ENCODE data around the gene RNPEPL1.

RNPEPL1 gene

DNA sequence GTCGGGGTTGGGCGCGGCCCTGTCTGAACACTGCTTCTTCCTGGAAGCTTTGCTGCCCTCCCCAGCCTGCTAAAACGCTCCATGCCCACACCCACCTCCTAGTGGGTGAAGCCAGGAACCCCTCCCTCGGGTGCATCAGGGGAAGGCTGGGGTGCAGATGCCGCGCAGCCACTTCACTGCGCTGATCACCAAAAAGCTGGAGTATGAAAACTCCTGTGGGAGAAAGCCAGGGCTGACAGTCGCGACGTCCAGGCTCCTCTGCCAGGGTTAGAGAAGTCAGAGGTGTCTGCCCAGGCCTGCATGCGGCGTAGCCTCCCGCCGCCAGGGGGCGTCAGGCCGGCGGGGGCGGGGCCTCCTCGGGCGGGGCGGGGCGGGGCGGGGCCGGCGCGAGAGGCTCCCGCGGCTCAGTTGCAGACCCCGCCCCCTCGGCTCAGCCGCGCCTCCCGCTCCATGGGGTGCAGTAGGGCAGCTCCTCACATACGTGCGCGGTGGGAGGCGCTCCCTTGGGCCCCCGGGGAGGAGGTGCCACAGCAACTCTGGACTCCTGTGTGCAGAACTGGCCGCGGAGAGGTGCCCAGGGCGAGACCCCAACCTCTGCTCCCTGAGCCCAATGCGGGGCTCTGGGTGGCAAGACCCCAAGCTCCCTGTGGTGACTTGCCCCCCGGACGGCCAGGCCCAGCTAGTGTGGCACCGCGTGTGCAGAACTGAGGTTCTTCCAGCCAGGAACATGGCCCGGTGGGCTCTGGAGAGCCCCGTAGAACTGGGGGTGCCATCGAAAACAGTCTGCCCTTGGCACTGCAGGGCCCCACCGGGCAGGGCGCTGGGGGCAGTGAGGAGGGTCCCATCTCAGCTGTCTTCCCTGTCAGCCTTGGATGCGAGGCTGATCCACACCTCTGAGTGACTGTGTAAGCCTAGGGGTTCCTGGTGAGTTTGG is 1.8 kb upstream of the RNPEPL1 start:
- TF ChIP-seq, protein P1, sequence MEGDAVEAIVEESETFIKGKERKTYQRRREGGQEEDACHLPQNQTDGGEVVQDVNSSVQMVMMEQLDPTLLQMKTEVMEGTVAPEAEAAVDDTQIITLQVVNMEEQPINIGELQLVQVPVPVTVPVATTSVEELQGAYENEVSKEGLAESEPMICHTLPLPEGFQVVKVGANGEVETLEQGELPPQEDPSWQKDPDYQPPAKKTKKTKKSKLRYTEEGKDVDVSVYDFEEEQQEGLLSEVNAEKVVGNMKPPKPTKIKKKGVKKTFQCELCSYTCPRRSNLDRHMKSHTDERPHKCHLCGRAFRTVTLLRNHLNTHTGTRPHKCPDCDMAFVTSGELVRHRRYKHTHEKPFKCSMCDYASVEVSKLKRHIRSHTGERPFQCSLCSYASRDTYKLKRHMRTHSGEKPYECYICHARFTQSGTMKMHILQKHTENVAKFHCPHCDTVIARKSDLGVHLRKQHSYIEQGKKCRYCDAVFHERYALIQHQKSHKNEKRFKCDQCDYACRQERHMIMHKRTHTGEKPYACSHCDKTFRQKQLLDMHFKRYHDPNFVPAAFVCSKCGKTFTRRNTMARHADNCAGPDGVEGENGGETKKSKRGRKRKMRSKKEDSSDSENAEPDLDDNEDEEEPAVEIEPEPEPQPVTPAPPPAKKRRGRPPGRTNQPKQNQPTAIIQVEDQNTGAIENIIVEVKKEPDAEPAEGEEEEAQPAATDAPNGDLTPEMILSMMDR (IDR thresholded peaks at IDR 0.05; ENCODE audit: low read depth, low read length) = peak; percentile 69
- H3K4me3 ChIP-seq (replicated peaks in 1 of 2; ENCODE audit: low read depth in 2 of 2, low read length in 2 of 2) = peak overlapping the region in 1 of 2 donors; percentile 40
- peak; percentile 85 to 89 for DNase-seq (ENCODE audit: low read depth in 2 of 2)

DNA sequence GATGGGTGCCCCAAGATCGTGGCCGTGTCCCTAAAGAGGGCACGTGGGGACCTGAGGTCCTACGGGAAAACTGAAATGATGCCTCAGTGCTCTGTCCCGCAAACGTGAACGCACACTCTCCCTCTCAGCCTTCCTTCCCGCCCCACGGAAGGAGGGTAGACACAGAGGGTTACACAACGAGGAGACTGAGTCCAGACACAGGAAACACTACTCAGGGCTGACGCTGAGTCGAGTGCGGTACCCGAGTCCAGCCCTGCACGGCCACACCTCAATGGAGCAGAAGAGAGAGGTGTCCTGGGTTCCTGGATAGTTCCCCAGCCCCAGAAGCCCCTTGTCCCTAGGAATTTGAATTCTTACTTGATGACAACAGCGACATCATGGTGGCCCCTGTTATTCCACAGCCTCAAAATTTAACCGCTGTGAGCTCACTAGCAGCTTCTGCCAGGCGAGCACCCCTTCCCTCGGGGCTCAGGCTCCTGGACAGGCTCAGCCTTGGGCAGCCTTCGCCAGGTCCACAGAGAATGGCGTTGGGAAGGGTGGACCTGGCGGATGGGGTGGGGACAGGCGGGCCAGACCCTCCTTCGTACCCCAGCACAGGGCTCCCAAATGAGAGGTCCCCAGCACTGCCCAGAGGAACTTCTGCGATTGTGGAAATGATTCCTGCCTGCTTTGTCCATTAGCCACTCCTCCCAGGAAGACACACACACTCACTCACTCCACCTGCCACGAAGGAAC is 980 bp upstream of the RNPEPL1 start:
- peak overlapping the region; percentile 67 for H3K4me3 ChIP-seq (replicated peaks in 1 of 2; ENCODE audit: low read depth in 2 of 2, low read length in 2 of 2)
- TF ChIP-seq, protein P1 (IDR thresholded peaks at IDR 0.05; ENCODE audit: low read depth, low read length) = no peak
- DNase-seq (ENCODE audit: low read depth in 2 of 2) = peak in 1 of 2 donors; percentile 53

DNA sequence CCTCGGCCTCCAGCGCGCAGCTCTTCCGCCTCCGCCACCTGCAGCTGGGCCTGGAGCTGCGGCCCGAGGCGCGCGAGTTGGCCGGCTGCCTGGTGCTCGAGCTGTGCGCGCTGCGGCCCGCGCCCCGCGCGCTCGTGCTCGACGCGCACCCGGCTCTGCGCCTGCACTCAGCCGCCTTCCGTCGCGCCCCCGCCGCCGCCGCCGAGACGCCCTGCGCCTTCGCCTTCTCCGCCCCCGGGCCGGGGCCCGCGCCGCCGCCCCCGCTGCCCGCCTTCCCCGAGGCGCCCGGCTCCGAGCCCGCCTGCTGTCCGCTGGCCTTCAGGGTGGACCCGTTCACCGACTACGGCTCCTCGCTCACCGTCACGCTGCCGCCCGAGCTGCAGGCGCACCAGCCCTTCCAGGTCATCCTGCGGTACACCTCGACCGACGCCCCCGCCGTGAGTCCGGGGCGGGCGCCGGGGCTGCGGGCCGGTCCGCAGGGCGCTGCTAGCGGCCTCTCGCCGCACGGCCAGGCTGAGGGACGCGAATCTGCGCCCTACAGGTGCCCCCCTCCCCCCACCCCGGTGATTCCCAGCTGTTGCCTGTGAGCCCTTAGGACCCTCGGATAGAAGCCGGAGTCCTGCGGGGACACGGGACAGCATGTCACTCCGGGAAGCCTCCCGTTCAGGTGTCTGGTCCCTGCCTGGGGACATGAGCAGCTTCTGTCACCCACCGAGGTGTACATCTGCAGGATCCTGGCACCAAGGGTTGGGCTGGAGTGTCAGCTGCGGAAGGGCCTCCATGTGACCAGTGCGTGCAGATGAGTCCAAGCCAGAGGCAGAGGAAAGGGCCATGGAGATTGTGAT is 616 bp downstream of the RNPEPL1 start:
- TF ChIP-seq, protein P1 (IDR thresholded peaks at IDR 0.05; ENCODE audit: low read depth, low read length) = no peak
- DNase-seq (ENCODE audit: low read depth in 2 of 2) = peak; percentile 59 to 69
- H3K4me3 ChIP-seq (replicated peaks in 1 of 2; ENCODE audit: low read depth in 2 of 2, low read length in 2 of 2) = peak overlapping the region; percentile 42 to 62

DNA sequence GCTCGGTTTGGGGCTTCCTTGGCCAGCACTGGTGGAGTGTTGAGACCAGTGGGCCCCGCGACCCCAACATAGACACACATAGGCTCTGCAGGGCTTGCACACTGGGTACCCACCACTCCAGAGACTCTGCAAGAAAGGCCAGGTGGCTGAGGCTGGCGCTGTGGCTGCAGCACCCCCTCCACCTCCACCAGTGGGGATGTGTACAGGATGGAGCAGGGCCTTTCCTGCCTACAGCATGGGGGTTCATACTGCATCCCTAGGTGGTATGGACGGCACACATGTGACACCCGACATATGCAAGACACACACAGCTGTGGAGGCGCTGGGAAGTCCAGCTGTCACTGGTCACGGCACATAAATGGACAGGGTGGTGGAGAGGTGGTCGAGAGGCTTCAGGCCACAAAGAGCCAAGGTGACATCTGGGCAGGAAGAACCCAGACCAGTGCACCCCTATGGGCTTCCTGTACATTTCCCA is 1.3 kb downstream of the RNPEPL1 start:
- TF ChIP-seq, protein P1 (IDR thresholded peaks at IDR 0.05; ENCODE audit: low read depth, low read length) = no peak
- peak overlapping the region; percentile 42 to 62 for H3K4me3 ChIP-seq (replicated peaks in 1 of 2; ENCODE audit: low read depth in 2 of 2, low read length in 2 of 2)
- no peak for DNase-seq (ENCODE audit: low read depth in 2 of 2)

DNA sequence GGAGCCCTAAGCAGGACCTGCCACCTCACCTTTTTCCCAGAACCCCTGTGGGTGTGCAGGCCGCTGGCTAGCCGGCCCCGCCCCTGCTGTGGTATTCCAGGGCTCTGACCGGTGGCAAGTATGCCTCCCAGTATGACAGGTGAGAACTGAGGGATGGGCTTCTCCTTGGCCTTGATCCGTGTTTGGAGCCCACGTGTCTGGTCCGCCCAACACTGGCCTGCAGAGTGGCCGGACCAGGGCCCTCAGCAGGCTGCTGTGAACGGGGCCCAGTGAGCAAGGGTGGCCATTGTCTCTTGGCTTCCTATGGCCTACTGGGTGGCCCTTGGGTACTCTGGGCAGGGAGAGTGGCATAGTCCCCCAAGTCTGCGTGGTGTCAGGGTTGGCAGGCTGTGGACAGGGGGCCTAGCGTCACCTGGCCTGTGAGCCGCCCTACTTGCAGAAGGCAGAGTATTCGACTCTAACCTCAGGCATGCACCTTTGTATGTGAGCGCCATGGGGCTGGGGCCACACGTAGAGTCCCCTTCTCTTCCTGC is 1.8 kb downstream of the RNPEPL1 start:
- TF ChIP-seq, protein P1 (IDR thresholded peaks at IDR 0.05; ENCODE audit: low read depth, low read length) = no peak
- no peak overlapping the region for H3K4me3 ChIP-seq (replicated peaks in 1 of 2; ENCODE audit: low read depth in 2 of 2, low read length in 2 of 2)
- no peak for DNase-seq (ENCODE audit: low read depth in 2 of 2)
